SK-N-SH (cell line): ENCODE data around the gene RALGDS.

Source experiments
- CHD2 ChIP-seq: fragments of 150-350 bp; IDR thresholded peaks from 2 replicates; pipeline ENCODE4 v1.6.1; 2018; ENCODE audit warnings: low read length; ENCODE audit not compliant: partially characterized antibody
- MAX ChIP-seq: IDR thresholded peaks from 2 replicates; pipeline ENCODE4 v1.4.0; 2012; ENCODE audit warnings: low read depth
- TF ChIP-seq, protein P1 (sequence below): fragments of 200-600 bp; sonication (generic); IDR thresholded peaks from 2 replicates; pipeline ENCODE4 v1.6.1; 2017; ENCODE audit warnings: antibody characterized with exemption, mild to moderate bottlenecking, moderate library complexity

DNA sequence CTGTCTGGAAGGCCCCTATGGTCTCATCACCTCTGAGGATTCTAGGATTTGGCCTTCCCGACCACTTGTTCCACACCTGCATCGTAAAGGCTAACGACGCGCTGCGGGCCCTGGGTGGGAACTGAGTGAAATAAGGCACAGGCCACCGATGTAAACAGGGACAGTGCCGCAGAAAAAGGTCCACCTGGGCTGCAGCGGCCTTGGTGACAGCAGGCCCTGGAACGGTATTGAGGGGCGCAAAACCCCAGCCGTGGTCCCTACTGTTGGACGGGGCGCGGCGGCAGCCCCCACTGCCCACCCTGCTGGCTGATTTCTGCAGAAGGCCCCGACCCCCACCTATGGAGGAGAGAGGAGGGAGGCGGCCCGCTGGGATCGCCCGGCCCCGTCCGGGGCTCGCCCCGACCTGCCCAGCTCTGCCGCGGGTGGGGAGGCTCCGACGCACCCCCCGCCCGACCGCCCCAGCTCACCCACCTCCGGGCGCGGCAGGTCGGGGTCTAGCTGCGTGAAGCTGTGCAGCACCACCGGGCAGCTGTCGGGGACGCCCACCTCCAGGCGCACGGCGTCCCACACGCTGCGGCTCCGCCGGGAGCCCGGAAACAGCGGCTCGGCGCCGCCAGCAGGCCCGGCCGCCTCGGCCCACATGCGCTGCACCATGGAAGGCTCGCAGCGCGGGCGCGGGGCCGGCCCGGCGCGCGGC lies 391 bp downstream of the RALGDS start:
- TF ChIP-seq CHD2 (no peak), MAX (no peak; the same call in 1 of the 2 replicates)
- TF ChIP-seq, protein P1, sequence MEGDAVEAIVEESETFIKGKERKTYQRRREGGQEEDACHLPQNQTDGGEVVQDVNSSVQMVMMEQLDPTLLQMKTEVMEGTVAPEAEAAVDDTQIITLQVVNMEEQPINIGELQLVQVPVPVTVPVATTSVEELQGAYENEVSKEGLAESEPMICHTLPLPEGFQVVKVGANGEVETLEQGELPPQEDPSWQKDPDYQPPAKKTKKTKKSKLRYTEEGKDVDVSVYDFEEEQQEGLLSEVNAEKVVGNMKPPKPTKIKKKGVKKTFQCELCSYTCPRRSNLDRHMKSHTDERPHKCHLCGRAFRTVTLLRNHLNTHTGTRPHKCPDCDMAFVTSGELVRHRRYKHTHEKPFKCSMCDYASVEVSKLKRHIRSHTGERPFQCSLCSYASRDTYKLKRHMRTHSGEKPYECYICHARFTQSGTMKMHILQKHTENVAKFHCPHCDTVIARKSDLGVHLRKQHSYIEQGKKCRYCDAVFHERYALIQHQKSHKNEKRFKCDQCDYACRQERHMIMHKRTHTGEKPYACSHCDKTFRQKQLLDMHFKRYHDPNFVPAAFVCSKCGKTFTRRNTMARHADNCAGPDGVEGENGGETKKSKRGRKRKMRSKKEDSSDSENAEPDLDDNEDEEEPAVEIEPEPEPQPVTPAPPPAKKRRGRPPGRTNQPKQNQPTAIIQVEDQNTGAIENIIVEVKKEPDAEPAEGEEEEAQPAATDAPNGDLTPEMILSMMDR = no peak
